GM04503 (cell line): ENCODE measurements around the gene TRIM46.

Source experiments
- DNase-seq: peaks from one replicate; pipeline ENCODE4 v3.0.0-alpha.2; 2012; ENCODE audit warnings: low read depth

Gene TRIM46

GRCh38 chr1:155171836-155172731 lies 1.6 kb upstream of the TRIM46 start:
- DNase-seq = no peak

- DNase-seq = peak; percentile 71
Measured at GRCh38 chr1:155172732-155173477, 744 bp upstream of the TRIM46 start, which contains the start of gene KRTCAP2. Gene KRTCAP2 (minus strand): TSS chr1:155173304. CDS start chr1:155173224, 80 bp downstream.

- DNase-seq = no peak
Measured at GRCh38 chr1:155174324-155175280, 953 bp downstream of the TRIM46 start.

- DNase-seq = no peak
Measured at GRCh38 chr1:155175281-155175926, 1.8 kb downstream of the TRIM46 start.

GRCh38 chr1:155175927-155176371 lies 2.3 kb downstream of the TRIM46 start:
- DNase-seq = no peak

GRCh38 chr1:155176544-155177071 lies 3.0 kb downstream of the TRIM46 start:
- peak; percentile 16 for DNase-seq

GRCh38 chr1:155177192-155177917 lies 3.7 kb downstream of the TRIM46 start:
- DNase-seq = no peak

- DNase-seq = no peak
Measured at GRCh38 chr1:155177918-155178281, 4.3 kb downstream of the TRIM46 start.

GRCh38 chr1:155178441-155179111 lies 4.9 kb downstream of the TRIM46 start:
- DNase-seq = no peak

GRCh38 chr1:155179112-155180031 lies 5.7 kb downstream of the TRIM46 start:
- DNase-seq = no peak

GRCh38 chr1:155181371-155182051 lies 7.9 kb downstream of the TRIM46 start:
- no peak for DNase-seq

GRCh38 chr1:155182052-155182550 lies 8.5 kb downstream of the TRIM46 start:
- no peak for DNase-seq

- DNase-seq = no peak
Measured at GRCh38 chr1:155183775-155184221, 10.1 kb downstream of the TRIM46 start.

- DNase-seq = no peak
Measured at GRCh38 chr1:155184351-155184811, 10.7 kb downstream of the TRIM46 start.

GRCh38 chr1:155184835-155185782 lies 11.5 kb downstream of the TRIM46 start:
- no peak for DNase-seq

- DNase-seq = no peak
Measured at GRCh38 chr1:155185783-155186066, 12.1 kb downstream of the TRIM46 start.
